GM18508 (cell line): ENCODE data around the gene HOXB8.

ENCODE experiments used
- ATAC-seq: cut with Tn5 transposase; IDR thresholded peaks from one replicate; pipeline ENCODE4 v1.9.1; 2021; ENCODE audit warnings: moderate number of reproducible peaks; ENCODE audit not compliant: insufficient read depth, unreplicated experiment

Gene HOXB8

DNA sequence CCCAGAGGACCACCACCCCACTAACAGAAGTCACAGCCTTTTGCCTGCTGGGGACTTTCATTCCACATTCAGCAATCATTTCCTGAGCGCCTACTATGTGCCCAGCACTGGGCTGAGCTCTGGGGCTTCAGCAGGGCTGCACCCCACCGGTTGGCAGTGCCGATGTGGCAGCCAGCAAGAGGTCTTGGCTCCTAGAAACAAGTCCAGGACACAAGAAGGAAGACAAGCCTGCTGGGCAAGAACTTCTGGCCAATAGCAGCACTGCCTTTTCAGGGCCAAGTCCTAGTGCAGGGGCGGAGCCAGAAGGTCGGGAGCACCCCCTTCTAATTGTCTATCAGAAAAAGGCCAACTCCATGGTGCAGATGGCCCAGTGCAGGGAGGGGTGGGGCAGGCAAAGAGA lies 24.0 kb upstream of the HOXB8 start:
- ATAC-seq = no peak

DNA sequence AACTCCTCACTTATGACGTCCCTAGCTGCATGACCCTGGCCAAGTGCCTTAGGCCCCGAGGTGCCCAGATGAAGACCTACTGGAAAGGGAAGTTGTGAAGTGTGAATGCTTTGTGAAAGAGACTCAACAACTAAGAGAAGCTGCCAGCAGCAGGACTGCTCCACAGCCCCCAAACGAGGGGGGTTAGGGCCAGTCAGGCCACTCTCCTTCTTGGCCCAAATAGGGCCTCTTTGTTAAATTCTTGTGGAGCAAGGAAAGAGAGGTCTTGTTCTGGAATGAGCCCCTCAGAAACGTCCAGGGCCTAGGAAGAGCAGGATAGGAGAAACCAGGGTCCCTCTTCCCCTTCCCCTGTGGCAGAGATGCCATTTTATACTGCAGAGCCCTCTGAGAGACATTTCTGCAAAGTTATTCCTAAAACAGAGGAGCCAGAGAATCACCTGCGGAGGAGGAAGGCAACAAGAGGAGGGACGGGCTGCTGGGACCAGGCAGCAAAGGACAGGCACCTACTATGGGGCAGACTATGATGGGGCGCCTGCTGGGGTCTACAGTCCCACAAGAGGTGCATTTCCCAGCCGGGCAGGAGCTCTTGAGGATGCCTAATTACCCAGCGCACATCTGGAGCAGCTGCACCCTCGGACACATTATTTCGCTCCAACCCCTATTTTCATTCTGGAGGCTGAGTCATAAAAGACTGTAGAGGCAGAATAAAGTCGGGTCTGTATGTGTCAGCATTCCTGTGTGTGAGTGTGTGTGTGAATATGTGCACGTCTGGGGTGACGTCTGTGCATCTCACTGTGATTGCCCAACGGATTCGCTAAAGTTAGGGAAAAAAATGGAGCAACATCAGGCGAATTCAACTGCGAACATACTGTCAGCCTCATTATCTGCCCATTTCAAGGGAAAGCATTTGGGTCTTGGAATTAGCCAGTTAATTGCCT lies 22.5 kb upstream of the HOXB8 start:
- no peak for ATAC-seq

DNA sequence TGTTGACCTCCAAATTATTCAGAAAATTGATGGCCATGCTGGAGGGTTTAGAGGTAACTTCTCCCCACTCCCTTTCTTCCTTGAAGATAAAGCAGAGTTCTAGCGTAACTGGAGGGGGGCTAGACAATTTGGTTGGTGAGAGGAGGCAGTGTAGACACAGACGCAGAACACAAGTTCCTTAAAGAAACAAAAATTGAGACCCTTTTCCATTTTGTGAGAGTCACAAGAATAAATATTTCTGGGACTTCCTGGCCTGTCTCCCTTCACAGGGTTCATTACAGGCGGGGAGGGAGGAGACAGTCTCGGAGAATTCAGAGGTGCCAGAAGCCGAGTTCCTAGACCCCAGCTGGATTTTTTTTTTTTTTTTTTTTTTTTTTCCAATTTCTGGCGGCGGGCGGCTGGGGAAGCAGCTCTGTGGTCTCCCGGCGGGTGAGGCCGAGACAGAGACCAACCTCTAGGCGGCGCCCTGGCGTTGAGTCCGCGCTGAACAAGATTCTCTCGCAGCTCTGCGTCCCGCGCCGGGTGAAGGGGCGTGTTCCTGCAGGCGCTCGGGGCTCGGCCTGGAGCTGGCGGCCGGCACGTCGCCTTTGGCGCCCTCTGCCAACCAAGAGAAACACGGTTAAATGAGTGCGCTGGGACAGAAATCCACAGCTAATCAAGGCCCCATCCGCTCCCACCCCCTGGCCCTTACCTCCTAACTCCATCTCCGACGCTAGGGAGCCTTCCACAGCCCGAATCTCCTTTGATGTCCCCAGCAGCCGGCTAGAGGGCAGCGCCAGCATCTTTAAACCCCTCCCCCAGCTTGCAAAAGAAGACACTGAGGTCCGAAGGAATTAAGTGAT lies 21.3 kb upstream of the HOXB8 start:
- ATAC-seq = no peak

DNA sequence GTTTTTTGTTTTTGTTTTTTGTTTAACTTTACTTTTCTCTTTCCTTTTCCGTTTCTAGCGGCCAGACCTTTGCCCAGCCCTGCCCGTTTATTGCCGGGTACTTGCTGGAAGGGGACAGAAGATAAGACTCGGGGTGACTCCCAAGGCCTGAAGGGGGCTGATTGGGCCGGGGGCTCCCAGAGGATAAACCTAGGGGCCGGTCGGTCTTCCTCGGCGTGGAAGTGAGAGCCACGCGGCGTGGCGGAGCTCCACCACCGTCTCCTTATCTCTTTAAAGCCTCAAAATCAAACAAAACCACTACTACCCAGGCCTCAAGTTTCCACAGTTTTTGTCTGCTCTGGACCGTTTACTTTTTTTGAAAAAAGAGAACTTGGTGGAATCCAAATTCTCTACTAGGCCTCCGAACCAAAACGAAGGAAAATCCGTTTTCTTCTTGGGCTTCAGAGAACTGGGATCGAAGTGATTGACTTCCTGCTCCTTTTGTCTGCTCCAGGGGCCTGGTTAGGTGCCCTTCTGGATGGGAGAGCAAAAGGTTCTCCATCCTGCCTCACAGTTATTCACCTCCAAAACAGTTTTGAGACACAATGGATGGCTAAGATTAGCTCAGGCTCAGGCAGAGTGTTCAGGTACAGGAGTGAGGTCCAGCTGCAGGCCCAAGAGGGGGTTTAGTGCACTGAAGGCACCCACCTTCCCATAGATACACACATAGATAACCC lies 19.6 kb upstream of the HOXB8 start:
- ATAC-seq = no peak

DNA sequence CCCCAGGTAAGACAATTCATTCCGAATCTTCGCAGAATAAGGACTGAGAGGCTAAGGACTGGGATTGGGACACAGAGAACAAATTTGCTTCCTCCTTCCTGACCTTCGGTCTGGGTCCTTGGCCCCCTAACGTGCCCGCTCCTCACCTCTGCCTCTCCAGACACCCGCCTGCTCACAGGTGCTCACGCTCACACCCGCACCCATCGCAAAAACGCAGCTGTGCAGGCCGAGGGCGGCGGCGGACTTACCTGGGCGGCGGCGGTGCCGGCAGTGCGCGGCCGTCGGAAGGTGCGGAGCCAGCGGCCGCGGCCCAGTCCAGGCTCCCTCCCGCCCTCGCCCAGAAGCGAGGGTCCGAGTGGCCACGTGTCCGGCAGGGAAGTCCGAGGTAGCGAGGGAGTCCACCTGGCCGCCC lies 18.2 kb upstream of the HOXB8 start:
- ATAC-seq = no peak

DNA sequence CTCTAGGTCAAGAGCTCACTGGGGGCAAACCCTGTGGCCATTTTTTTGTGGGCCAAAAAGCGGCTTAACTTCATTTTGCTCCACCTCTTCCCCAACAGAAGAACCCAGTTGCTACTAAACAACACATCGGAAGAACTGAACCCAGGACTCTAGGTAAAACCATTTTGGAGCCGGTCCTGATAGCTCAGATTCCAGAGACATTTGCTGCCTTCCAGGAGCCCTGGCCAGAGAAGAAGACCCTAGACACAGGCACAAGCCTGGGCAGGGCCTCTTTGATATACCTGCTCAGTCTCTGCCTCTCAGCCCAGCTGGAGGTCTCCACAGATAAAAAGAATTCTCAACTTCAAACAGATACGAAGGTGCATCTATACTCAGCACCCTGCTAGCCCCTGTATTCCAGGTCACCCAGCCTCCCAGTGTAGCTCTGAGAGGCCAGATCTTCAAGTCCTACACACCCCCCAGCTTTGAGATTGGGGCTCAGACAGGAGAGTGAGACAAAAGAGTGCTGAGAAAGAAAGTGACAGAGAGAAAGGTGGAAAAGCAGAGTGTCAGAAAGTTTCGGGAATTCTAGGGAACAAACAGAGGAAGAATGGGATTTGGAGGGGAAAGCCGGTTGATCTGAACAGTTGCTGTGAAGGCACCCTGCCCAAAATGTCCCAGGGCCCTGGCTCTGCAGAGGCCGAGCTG lies 17.6 kb upstream of the HOXB8 start:
- no peak for ATAC-seq

- no peak for ATAC-seq
These were observed 16.8 kb upstream of the HOXB8 start for GRCh38 chr17:48631693-48632578.

DNA sequence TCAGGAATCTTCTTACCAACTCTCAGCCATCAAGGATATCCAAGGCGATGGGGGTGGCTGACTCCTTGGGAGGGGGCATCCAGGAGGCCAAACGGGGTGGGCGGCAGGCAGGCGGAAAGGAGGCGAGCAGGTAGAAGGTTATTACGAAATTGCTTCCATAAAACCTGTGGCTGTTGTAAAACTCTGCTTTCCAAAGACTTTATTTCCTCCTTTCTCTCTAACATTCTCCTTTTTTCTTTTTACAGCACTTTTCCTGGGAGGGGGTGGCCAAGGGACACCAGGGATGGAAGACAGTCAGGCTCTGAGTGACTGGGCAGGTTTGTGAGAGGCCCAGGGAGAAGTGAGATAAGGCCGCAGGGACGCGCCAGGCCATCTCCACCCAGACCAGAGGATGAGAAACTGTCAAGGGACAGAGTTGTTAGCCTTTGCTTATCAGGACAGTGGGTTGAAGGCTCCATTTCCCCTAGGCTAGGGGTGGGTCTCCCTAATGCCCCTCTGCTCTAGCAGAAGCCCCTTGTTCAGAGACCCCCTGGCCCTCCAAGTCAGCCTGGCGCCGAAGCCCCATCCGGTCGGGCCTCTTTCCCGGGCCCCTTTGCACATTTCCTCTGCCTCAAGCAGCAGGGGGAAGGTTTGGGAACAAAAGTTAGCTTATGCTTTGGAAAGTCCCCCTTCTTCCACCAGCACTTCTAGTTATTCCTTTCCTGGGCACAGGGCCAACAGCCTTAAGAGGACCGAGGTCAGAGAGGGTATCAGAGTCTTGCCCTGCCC lies 16.0 kb upstream of the HOXB8 start:
- ATAC-seq = no peak

DNA sequence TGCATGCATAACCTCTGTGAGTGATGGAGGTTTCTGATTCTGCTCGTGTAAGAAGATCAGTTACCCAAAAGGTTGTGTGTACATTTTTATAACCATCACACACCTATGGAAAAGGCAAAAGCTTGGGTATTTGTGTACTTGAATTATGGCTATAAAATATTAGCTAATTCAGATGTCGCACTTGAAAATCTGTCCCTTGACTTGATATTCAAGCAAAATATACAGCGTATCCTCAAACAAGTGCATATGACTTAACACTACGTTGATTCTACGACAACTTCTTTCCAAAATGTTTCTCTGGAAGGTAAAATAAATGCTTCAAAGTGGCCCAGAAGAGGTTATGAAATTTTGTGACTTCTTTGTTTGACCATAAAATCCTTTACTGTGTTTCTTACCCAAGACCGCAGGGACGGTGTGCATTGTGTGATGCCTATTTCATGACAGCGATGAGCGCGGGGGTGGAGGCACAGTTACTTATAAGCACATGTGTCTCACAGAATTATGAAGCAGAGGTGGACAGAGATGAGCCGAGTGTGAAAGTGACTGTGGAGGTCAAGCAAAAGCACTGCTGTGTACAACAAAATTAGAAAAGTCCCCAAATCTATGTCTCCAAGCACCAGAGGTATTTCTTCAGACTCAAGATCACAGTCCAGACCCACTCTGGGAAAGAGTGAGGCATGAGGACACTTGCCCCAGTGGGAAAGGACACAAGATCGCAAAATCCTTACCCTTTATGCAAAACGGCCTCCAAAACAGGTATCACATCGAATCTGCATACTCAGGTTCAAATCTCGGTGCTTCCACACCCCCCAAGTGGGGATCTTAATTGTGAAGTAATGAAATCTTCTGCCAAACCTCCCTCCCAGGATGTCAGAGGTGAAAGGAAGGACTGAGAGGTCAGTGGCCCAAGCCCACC lies 15.2 kb upstream of the HOXB8 start:
- no peak for ATAC-seq

DNA sequence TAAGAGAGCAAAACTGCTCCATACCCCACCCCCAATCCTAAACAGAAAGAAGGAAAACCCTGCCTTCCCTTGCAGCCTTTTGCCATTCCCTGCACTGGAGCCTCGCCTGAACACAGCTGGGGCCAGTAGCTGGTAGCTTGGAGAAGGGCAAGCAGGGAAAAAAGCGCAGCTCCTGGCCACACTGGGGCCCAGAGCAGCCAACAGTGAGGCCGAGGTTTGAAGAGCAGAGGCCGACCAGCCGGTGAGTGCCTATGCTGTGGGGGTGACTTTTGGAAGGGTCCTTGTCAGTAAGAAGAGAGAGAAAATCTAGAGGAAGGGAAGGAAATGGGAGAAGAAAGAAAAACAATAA lies 14.3 kb upstream of the HOXB8 start:
- ATAC-seq = no peak

GRCh38 chr17:48628649-48629410 lies 13.7 kb upstream of the HOXB8 start:
- ATAC-seq = no peak

DNA sequence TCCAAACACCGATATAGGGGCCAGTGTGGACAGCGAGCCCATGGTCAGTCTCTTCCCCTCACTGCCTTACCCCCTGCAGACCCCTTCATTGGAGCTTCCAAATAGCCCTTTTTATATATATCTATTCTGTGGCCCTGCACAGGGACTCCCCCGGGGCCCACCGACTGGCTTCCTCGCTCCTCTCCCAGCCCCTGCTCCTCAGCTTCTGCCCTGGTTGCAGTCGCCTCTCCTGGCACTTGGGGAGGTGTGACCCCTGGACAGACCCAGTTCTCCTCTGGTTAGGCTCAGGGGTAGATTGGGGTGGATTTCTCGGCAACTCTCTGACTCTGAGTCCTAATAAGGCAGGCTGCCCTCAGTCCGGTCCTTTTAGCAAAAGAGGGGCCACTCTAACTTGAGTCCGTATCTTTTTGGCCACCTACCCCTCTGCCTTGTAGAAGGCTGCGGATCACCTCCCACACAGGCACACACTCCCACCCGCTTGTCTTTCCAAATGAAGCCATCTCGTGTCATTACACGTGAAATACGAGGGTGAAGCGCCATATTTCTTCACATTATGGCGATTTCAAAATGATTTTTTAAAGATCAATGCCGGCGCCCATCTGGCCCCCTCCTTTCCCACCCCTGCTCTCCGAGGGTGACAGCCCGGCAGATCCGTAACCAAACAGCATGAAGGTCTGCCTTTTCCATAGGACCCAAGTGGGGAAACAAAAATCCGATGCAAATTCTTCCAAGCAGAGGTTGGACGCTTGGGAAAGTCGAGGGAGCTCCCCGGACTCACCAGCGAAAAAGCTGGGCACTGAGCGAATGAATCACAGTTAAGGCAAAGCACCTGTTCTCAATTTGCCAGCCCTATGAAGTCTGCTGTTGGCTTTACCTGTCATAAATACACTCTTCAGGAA lies 12.8 kb upstream of the HOXB8 start:
- no peak for ATAC-seq

GRCh38 chr17:48627118-48627597 lies 12.1 kb upstream of the HOXB8 start:
- no peak for ATAC-seq

GRCh38 chr17:48626245-48627117 lies 11.4 kb upstream of the HOXB8 start, which contains the start of gene HOXB9:
HOXB9 (minus strand) TSS chr17:48626358; CDS start chr17:48626269, 89 bp downstream.
- ATAC-seq = no peak
